ENCODE data around the gene NTF3.

GRCh38 chr12:5478081-5478706, 46.3 kb downstream of the NTF3 start:
- TF ChIP-seq, protein P1, sequence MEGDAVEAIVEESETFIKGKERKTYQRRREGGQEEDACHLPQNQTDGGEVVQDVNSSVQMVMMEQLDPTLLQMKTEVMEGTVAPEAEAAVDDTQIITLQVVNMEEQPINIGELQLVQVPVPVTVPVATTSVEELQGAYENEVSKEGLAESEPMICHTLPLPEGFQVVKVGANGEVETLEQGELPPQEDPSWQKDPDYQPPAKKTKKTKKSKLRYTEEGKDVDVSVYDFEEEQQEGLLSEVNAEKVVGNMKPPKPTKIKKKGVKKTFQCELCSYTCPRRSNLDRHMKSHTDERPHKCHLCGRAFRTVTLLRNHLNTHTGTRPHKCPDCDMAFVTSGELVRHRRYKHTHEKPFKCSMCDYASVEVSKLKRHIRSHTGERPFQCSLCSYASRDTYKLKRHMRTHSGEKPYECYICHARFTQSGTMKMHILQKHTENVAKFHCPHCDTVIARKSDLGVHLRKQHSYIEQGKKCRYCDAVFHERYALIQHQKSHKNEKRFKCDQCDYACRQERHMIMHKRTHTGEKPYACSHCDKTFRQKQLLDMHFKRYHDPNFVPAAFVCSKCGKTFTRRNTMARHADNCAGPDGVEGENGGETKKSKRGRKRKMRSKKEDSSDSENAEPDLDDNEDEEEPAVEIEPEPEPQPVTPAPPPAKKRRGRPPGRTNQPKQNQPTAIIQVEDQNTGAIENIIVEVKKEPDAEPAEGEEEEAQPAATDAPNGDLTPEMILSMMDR (IDR thresholded peaks at IDR 0.05; ENCODE audit: low read depth, low read length) = no peak
- no peak for TF ChIP-seq EZH2phosphoT487 (IDR thresholded peaks at IDR 0.05; ENCODE audit: low read depth)
